NOMO-1 treated with dmso at 0.1 percent for 144 hours (cell line): ENCODE data around the gene TTI1.
"Not testable (repeated sequence)": the region's sequence is repeated elsewhere in the genome, so short reads cannot be mapped to it uniquely, and the experiment has no call there.

ENCODE experiments used
- DNase-seq: peaks from one replicate; lab custom pipeline; 2025; ENCODE audit not compliant: unreplicated experiment; lab: John Stamatoyannopoulos, UW

The TTI1 gene

GRCh38 chr20:38012332-38012731, 20.9 kb downstream of the TTI1 start:
- DNase-seq: no peak

GRCh38 chr20:38011696-38012095, 21.6 kb downstream of the TTI1 start:
- DNase-seq: no peak

GRCh38 chr20:38009416-38009815, 23.8 kb downstream of the TTI1 start:
- DNase-seq: not testable (repeated sequence)

- DNase-seq: no peak
Observed at GRCh38 chr20:38008233-38008944, 24.9 kb downstream of the TTI1 start.

GRCh38 chr20:38007526-38007925, 25.7 kb downstream of the TTI1 start:
- DNase-seq: no peak

GRCh38 chr20:38005903-38006302, 27.4 kb downstream of the TTI1 start:
- no peak for DNase-seq

GRCh38 chr20:38004416-38004815, 28.8 kb downstream of the TTI1 start:
- no peak for DNase-seq

GRCh38 chr20:38002422-38002821, 30.8 kb downstream of the TTI1 start:
- no peak for DNase-seq

- no peak for DNase-seq
Observed at GRCh38 chr20:38001981-38002380, 31.3 kb downstream of the TTI1 start.

GRCh38 chr20:38001173-38001875, 31.9 kb downstream of the TTI1 start:
- no peak for DNase-seq

- DNase-seq: no peak
Observed at GRCh38 chr20:38000293-38000692, 33.0 kb downstream of the TTI1 start.

- no peak for DNase-seq
Observed at GRCh38 chr20:37999526-38000263, 33.6 kb downstream of the TTI1 start.

GRCh38 chr20:37997516-37997915, 35.7 kb downstream of the TTI1 start:
- no peak for DNase-seq

GRCh38 chr20:37995856-37996605, 37.2 kb downstream of the TTI1 start:
- no peak for DNase-seq

GRCh38 chr20:37994512-37994911, 38.7 kb downstream of the TTI1 start:
- no peak for DNase-seq

- peak; percentile 56 for DNase-seq
Observed at GRCh38 chr20:37992802-37993409, 40.4 kb downstream of the TTI1 start.

- DNase-seq: no peak
Observed at GRCh38 chr20:37991908-37992307, 41.3 kb downstream of the TTI1 start.

GRCh38 chr20:37991157-37991866, 41.9 kb downstream of the TTI1 start:
- no peak for DNase-seq

- DNase-seq: peak; percentile 91
Observed at GRCh38 chr20:37990571-37991151, 42.6 kb downstream of the TTI1 start.
